Aortic smooth muscle cell (primary cell): ENCODE data around the gene GLI3. TPM values are rescaled to one million over a fixed set of nuclear protein-coding genes. Genes with fewer than 3 reads are reported as not detected.

ENCODE experiments used
- total RNA-seq: library from RNA; depleted of rRNA; stranded (reverse); fragments of >200 nt; gene quantifications from 2 replicates; pipeline ENCODE4 v1.2.3, GENCODE V29; 2014

GLI3 gene
- 3.0 and 3.7 TPM in 2 replicates for total RNA-seq

GRCh38 chr7:42236976-42237810, at the start of gene GLI3:
GLI3 (minus strand) TSS chr7:42237209; CDS start chr7:42223253, 13,956 bp downstream.

